ENCODE data around the gene RB1.
"Not testable (repeated sequence)": the region's sequence is repeated elsewhere in the genome, so short reads cannot be mapped to it uniquely, and the experiment has no call there.

The RB1 gene

DNA sequence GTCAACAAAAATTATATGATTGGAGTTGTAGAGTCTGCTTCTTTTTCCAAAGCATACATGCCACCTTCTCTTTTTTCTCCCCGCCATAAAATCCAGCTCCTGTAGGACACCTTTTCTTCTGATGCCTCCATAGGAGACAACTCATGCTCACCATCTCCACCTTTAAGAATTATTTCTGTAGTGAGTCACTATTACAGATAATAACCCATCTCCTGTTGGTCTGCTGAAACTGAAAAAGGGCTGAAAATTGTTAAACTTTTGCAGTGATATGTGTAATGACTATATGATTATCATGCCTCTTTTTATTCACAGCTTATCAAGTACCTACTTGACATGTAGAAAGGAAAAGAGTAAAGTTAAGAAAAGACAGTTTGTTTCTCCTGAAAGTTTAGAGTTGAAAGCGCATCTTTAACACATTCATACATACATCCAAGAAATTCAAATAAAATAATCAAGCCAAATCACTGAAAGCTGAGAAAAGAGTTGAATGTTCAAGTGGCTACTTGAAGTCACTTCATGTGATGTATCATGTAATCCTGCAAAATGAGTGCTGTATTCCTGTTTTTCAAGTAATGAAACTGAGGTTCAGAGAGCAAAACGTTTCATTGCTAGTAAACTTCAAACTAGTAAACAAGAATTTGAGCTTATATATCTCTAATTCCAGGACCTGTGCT is 144.9 kb downstream of the RB1 start:
- no peak for DNase-seq

DNA sequence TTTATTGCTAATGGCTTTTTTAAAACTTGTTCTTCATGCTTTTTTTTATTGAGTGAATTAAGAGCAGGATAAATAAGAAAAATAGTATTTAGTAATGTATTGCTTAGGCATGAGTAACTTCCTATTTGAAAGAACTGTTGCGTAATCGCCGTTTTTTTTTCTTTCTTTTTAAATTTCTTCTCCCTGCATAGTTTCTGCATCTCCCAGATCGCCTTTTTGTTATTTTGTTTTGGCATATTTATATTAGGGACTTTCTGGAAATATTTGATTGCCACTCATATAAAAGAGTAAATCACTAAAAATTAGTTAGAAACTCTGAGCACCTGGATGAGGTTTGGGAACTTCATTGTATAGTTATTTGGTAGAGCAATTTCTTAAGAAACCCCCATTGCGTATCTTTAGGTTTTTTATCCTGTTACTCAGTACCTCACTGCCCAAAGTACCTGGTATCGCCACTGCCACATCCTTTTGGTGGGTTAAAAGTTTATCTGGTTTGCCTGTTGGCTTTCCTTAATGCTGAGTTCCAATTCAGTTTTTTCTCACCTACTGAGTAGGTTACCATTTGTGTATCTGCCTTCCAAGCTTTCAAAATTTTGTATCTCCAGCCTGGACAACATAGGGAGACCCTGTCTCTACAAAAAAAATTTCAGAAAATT is 145.5 kb downstream of the RB1 start:
- DNase-seq = no peak

DNA sequence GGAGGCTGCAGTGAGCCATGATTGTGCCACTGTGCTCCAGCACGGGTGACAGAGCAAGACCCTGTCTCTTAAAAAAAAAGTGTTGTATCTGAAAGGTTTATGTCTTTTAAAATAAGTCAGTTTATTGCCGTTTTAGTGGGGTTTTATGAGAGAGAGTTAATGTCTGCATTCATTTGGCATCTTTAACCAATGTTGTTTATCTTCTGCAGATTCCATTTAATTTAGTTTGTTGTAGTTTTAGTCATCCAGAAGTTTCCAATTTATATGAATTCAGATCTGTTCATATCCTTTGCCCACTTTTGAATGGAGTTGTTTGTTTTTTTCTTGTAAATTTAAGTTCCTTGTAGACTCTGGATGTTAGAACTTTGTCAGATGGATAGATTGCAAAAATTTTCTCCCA is 146.1 kb downstream of the RB1 start:
- DNase-seq = no peak

DNA sequence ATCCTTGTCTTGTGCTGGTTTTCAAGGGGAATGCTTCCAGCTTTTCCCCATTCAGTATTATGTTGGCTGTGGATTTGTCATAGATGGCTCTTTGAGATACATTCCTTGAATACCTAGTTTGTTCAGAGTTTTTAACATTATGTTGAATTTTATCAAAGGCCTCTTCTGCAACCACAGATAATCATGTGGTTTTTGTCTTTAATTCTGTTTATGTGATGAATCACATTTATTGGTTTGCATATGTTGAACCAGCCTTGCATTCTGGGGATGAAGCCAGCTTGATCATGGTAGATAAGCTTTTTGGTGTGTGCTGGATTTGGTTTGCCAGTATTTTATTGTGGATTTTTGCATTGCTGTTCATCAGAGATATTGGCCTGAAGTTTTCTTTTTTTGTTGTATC is 147.6 kb downstream of the RB1 start:
- not testable (repeated sequence) for DNase-seq

DNA sequence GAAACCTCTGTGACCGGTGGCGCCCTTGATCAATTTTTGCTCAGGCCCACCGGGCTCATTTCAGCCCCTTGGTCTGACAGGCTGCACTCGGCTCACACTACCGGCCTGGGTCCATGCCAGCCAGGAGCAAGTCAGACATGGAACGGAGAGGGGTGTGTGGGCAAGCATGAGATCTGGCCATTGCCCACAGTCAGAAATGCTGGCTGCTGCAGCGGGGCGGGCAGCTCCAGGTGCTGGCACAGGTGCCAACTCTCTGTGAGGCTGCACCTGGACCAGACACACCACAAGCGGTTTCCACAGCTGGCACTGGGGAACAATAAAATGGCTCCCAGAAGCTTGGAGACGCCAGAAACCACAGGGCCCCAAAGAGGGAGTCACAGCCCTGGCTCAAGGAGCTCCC is 153.0 kb downstream of the RB1 start:
- DNase-seq = no peak

DNA sequence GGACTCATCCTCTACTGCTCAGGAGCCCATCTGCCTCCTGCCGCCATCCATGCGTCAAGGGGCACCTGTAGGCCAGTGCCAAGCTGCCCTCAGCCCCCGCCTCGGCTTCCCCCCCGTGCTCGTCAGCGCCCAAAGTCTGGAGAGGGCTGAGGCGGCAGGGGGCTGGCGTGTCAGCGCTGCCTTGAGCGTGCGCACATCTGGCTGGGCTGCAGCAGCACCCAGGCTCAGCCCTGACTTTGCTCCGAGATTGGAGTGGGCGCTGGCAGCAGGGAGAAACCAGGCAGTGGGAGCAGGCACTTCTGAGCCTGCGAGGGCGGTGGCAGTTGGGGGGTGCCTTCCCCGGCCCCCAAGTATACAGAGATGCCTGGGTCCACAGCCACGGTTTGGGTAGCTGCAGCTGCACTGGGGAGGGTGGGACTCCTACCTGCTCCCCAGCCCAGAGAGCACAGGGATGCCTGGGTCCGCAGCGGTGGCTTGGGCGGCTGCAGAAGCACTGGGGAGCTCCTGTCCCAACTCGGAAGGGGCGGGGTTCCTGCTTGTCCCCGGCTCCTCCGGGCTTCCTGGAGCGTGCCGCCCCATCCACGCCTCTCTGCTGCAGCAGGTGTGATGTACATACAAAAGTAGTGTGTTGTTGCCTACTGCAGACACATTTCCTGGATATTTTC is 154.2 kb downstream of the RB1 start:
- no peak for DNase-seq

DNA sequence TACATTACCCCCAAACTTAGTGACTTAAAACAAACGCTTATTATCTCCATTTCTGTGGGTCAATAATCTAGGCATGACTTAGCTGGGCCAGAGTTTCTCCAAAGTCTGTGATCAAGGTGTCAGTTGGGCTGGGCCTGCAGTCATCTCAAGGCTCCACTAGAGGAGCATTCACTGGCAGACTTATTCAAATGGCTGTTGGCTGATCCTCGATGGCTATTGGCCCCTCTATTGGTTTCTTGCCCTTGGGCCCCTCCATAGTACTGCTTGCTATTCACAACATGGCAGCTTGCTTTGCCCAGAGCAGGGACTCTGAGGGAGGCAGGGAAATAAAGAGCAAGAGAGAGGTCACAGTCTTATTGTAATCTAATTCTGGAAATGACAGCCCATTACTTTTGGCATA is 171.7 kb downstream of the RB1 start:
- DNase-seq = no peak

DNA sequence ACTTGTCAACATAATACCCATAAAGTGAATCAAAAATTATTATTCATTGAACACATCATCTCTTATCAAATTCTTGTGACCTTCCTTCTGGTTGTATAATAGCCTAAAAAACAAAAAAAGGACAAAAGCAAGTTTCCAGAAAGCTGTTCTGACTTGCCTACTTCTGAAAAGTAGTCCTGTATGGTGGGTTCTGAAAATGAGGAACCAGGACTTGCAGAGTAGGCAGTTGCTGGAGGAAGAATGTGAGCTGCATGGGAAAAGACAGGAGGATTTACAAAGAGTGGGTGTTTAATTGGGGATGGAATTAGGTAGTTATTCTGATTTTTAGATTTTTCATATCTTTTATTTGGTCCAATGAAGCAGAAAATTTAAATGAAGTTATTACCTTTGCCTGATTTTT is 172.7 kb downstream of the RB1 start:
- DNase-seq = no peak

DNA sequence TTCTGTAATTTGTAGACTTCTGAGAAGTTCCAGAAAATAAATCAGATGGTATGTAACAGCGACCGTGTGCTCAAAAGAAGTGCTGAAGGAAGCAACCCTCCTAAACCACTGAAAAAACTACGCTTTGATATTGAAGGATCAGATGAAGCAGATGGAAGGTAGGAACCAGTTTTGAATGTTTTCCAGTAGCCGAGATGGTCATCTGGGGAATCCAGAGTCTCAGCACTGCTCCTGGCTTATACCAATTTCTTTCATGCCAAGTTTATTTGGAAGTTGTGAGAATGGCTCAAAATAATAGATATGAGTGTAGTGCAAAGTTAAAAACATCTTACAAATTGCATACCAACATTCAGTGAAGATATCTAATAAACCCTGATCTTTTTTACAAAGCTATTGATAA is 173.1 kb downstream of the RB1 start:
- DNase-seq = no peak

DNA sequence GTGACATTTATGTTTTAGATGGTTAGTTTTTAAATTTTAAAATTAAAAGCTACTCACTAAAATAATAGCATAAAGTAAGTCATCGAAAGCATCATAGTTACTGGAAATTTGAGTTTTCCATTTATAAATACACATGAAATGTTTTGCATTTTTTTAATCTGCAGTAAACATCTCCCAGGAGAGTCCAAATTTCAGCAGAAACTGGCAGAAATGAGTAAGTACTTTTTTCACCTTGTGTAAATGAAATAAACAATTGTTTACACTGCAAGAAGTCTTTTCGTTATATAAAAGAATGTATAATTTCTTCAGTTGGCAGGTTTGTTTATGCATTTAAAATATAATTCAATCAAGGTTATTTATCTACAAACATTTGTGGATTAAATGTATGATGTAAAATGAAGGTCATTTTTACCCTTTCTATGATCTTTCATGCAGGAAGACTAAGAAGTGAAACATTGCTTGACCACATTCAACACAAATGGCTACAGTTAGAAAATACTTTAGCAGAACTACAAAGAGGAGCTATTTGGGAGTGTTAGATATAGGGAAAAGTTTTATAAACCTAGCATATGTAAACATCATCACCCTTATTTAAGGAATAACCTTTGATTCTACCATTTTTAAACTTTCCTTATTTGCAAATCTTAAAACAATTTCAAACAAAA is 173.8 kb downstream of the RB1 start:
- DNase-seq = no peak

DNA sequence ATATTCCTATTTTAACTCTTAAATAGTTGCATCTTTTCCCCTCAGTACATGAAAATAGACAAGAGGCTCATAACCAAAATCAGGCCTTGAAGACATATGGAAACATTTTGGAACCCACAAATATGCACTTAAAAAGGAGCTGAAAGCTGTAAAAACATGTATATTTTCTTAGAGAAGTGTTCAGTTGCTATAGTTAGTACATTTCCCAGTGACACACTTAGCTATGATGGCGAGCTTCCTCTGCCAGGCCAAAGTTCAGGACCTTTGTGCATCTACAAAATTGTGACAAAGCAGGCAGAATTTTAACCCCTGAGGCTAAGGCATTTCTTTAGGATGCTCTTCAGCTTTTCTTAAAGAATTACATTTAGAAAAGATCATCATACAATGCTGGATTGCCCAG is 174.8 kb downstream of the RB1 start:
- DNase-seq = no peak

DNA sequence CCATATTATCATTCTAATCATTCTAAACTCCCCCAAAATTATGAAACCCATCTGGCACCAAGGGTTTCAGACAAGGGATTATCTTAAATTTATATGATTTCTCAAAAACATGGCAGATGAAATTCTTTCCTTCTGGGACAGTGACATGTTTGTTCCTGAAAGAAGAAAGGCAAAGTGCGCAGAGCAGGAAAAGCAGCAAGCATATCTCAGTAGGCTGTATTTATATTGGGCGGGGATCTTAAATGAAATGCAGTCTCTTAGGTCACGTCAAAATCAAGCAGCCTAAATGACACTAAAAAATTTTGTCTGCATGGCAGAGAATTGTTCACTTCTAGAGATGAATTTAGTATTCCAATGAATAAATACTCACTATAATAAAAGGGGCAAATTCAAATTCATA is 180.0 kb downstream of the RB1 start:
- DNase-seq = no peak

DNA sequence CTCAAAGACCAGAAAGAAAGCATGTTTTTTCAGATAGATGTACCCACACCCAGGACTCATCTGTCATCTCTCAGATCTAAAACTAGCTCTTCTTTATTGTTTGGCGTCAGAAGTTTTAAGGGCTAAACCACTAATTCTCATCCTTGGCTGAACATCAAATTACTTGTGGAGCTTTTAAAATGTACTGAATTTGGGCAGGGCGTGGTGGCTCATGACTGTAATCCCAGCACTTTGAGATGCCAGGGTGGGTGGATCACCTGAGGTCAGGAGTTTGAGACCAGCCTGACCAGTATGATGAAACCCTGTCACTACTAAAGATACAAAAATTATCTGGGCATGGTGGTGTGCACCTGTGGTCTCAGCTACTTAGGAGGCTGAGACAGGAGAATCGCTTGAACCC is 181.9 kb downstream of the RB1 start:
- no peak for DNase-seq

DNA sequence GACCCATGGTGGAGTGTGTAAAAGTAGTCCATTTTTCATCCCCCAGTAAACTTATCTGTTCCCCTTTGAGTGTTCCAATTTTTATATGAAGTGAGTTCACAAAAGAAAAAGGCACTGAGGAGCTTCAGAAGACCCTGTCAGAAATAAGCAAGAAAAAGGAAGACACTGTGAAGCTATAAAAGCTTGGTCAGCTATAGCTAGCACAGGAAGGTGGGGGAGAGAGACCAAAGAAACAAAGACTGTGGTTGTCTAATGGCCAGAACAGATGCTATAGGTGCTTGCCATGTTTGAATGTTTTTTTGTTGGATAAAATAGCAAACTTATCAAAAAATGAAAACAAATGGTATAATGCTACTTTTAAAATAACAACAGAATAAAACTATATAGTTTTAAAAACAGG is 182.8 kb downstream of the RB1 start:
- DNase-seq = no peak

DNA sequence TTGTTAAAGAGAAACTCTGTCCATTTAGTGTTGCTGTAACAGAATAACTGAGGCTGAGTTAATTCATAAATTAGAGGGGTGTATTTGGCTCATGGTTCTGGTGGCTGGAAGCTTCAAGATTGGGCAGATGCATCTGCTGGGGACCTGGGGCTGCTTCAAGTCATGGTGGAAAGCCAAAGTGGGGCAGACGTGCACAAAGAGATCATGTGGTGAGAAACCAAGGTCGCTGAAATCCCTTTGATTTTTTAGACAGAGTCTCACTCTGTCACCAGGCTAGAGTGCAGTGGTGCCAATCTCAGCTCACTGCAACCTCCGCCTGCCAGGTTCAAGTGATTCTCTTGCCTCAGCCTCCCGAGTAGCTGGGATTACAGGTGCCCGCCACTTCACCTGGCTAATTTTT is 183.3 kb downstream of the RB1 start:
- DNase-seq = no peak

DNA sequence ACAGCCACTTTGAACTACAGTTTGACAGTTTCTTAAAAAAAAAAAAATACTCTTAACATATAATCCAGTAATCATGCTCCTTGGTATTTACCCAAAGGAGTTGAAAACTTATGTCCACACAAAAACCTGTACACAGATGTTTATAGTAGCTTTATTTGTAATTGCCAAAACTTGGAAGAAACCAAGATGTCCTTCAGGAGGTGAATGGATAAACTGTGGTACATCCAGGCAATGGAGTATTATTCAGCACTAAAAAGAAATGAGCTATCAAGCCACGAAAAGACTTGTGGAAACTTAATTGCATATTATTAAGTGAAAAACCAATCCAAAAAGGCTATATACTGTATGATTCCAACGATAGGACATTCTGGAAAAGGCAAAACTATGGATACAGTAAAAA is 184.4 kb downstream of the RB1 start:
- DNase-seq = no peak

DNA sequence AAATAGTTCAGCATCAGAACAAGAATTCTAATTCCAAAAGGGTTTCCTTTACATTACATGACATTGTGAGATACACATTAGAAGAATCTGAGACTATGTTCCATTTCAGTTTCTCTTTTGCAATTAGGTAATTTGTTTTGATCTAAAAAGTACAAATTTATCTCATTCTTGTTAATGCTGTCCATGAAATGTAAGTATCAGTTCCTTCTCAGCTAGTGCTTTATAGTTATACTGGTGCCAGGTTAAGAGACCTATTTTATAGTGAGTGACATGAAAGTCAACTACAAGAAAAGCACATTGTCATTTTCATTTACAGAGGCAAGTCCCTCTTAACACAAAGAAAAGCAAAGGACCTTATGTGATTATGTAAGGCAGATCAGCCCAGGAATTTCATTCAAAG is 185.4 kb downstream of the RB1 start:
- DNase-seq = no peak

DNA sequence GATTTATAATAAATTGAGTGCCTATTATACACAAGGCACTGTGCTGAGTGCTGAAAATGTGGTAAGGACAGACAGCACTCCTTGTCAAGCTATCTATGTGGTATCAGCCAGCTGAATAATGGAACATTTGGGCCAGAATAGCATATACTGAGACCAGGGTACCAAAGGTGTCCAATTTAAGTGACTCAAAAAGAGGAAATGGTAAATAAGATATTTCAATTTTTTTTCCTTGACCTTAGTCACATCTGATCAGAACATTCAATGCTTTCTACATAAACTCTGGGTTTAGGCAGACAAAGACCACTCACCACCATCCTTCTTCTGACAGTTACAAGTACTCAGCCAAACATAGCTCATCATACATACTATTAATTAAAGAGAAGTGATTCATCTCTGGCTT is 186.1 kb downstream of the RB1 start:
- DNase-seq = no peak

DNA sequence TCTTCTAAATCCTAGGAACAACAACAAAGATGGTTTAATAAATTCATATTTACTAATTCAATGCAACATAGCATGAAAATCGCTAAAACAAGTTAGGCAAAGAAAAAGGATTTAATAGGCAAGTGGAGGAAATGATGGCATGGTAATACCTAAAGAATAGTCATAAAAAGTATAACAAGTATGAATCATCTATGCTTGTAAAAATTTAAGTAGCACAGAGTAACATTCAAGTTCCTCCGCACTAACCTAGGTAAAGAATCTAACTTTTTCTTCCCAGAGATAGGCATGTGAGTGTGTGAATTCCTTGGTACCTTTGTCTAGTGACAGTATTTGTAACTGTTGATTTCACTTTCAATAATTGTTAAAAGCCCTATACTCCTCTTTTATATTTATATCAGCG is 186.7 kb downstream of the RB1 start:
- no peak for DNase-seq

DNA sequence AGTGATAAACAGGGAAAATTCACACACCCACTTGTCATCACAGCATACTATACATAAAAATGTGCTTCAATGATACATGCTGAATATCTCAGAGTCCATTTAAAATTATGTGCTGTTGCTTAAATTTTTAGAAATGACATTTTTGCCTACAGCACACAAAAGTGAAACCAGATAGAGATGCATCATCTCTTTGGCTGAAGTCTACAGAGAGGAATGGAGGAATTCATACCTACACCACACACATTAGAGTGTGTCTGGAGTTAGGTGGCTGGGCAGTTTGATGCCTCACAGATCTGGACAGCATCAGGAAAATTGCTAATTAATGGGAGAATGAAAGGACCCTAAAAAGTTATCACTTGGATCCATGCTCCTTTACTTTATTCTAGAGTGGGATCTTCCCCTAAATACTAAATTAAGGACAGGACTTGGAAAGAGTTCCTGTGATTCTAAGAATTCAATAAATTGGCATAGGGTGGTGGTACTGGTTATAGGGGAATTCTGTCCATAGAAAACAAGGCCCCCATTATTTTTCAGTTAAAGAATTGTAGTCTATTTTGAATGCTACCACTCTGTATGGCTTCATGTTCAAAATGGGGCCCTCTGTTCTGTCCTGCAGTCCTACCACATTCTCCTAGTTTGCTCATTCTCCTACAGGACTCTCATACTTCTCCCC is 188.0 kb downstream of the RB1 start:
- DNase-seq = no peak

DNA sequence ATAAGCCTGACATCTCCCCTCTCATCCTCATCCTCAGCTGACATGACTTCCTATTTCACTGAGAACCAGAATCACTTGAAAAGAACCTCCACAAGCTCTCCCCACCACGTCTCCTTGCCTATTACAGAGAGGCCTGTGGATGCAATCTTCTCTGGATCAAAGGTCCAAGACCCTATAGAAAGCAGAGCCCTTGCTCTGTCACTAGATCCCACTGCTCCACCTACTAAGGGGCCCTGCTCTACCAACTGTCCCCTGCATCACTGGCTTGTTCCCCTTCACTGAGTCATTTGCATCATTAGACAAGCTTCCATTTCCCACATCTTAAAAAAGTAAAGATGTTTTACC is 188.5 kb downstream of the RB1 start:
- no peak for DNase-seq

DNA sequence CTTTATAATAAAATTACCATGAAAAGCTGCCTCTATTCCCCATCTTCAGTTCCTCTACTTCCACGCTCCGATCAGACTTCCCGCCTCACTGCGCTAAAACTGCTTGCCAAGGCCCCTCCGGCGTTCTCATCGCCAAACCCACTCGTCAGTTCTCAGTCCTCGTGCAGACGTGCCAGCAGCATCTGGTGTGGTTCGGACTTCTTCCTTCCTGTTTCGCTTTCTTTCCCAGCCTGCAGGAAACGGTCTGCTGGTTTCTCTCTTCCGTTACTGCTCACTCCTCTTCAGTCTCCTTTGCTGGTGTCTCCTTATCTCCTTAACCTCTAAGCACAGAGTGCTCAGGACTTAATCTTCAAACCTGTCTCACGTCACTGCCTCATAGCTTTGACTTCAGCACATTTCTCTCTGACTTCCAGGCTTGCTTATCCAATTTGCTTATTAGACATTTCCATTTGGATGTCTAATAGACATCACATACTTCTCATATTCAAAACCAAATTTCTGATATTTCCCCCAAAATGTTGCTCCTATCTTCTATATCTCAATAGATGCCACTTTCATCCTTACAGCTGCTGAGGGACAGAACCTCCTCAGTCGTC is 189.0 kb downstream of the RB1 start:
- peak in 29 of 56 donors; percentile 12 to 58 (median 39) for DNase-seq
